Fibroblast of mammary gland (primary cell): ENCODE results near the gene HMOX2.

Experiments
- DNase-seq: peaks from one replicate; pipeline ENCODE4 v3.0.0-alpha.2; 2010; ENCODE audit warnings: low read depth
- H3K4me3 ChIP-seq: 2 replicates; pipeline ENCODE4 v1.5.1; 2011; ENCODE audit warnings: low read depth, mild to moderate bottlenecking, low read length, moderate library complexity; ENCODE audit not compliant: control insufficient read depth
- TF ChIP-seq, protein P1 (sequence below): conservative IDR thresholded peaks from 2 replicates; pipeline ENCODE4 v1.5.1; 2011; ENCODE audit warnings: low read depth, low read length, inconsistent platforms; ENCODE audit not compliant: control insufficient read depth, insufficient read depth

The HMOX2 gene

DNA sequence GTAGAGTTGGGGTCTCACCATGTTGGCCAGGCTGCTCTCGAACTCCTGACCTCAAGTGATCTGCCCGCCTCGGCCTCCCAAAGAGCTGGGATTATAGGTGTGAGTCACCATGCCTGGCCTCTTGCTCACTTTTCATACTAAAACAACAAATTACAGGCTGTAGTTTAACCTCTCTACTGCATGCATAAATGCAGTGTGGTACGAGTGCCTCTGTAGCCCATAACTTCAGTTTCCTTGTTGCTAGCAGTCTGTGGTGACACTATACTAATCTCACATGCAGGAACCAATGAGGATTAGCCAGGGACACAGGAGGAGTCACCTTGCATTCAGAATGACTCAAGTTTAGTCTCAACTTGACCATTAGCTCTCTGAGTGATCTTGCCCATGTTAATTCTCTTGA is 20.1 kb downstream of the HMOX2 start:
- H3K4me3 ChIP-seq: no peak overlapping the region
- peak; percentile 73 for DNase-seq
- TF ChIP-seq, protein P1, sequence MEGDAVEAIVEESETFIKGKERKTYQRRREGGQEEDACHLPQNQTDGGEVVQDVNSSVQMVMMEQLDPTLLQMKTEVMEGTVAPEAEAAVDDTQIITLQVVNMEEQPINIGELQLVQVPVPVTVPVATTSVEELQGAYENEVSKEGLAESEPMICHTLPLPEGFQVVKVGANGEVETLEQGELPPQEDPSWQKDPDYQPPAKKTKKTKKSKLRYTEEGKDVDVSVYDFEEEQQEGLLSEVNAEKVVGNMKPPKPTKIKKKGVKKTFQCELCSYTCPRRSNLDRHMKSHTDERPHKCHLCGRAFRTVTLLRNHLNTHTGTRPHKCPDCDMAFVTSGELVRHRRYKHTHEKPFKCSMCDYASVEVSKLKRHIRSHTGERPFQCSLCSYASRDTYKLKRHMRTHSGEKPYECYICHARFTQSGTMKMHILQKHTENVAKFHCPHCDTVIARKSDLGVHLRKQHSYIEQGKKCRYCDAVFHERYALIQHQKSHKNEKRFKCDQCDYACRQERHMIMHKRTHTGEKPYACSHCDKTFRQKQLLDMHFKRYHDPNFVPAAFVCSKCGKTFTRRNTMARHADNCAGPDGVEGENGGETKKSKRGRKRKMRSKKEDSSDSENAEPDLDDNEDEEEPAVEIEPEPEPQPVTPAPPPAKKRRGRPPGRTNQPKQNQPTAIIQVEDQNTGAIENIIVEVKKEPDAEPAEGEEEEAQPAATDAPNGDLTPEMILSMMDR: no peak

DNA sequence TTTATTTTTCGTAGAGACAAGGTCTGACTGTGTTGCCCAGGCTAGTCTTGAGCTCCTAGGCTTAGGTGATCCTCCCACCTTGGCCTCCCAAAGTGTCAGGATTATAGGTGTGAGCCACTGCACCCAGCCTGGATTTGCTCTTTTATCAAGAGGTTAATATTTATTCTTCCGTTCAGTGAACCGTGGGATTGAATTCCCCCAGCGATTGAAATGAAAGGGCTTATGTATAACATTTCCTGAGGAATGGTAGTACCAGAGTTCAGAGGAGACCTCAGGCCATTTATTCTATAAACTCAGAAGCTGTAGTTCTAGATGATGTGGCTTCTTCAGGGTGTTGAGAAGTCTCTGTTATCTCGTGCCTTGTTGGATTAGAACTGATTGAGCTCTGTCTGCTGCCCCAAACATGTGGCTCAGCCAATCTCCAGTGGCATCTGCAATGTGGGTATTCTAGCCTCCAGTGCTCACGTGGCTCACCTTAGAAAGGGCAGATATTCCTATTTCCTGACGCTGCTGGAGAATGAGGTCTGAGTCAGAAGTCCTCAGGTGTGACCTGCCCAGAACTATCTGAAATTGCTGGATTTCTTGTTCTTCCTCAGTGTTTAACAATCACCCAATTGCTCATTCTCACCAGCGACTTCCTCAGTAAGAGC is 22.5 kb downstream of the HMOX2 start:
- no peak for DNase-seq
- TF ChIP-seq, protein P1: no peak
- no peak overlapping the region for H3K4me3 ChIP-seq

- TF ChIP-seq, protein P1: no peak
- no peak for DNase-seq
- H3K4me3 ChIP-seq: no peak overlapping the region
These were observed 23.0 kb downstream of the HMOX2 start for GRCh38 chr16:4499196-4499555.

GRCh38 chr16:4500272-4500671 is 24.1 kb downstream of the HMOX2 start:
- peak; percentile 85 for DNase-seq

DNA sequence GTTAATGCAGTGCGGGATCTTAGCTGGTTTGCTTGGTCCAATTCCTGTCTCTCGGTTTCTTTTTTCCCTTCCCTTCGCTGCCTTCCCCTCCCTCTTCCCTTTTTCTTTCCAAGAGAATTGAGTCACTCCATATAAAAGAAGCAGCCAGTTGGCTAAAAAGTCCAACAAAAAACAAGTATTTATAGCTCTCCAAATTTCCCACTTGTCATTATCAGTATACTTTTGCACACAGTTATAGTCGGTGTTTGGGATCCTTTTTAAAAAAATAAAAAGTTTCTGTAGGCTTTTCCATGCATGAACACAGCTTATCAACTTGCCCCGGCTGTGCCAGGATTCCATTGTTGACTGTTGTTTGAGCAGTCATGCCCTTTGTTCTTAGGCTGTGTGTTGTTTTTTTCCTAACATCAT is 24.9 kb downstream of the HMOX2 start:
- no peak overlapping the region for H3K4me3 ChIP-seq
- DNase-seq: peak; percentile 48
- TF ChIP-seq, protein P1: no peak

More at GRCh38 chr16:4500272-4500671, 24.1 kb downstream of the HMOX2 start:
- TF ChIP-seq, protein P1: no peak
- H3K4me3 ChIP-seq: no peak overlapping the region

DNA sequence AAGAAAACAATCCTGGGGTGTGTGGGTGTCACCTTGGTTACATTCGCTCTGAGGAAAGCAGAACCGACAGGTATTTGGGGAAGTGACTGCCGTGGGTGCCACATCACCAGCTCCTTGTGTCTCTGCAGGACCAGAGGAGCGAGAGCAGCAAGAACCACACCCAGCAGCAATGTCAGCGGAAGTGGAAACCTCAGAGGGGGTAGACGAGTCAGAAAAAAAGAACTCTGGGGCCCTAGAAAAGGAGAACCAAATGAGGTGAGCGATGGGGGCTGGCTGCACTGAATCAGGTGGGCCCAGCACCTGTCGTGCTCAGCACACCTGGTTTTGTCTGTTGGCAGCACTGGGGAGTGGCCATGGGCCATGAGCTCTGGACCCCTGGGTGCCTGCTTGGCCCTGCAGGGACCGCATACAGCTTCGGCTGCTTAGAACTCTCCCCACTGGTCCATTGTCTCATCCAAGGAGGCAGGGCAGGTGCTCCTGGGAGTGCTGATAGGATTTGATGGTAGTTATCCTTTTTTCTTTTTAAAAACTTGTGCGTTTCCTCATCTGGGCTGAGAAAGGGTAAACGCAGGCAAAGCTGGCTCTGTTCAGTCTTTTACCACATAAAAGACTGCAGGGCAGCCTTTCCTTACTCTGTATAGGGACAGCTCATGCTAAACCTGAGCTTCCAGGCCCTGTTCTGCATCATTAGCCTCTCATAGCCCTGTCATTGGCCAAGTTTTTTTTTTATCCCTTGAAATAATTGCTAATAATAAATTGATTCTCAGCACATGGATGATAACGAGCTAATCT is 29.4 kb downstream of the HMOX2 start:
- H3K4me3 ChIP-seq: no peak overlapping the region
- TF ChIP-seq, protein P1: no peak
- no peak for DNase-seq
